Choroid plexus epithelial cell (primary cell): ENCODE measurements around the gene KRT1.

Source experiments
- DNase-seq: peaks from one replicate; pipeline ENCODE4 v3.0.0-alpha.2; 2010; ENCODE audit warnings: low read depth
- H3K4me3 ChIP-seq: 2 replicates; pipeline ENCODE4 v1.5.1; 2011; ENCODE audit warnings: low read depth, mild to moderate bottlenecking, control low read depth, low read length, moderate library complexity
- CTCF ChIP-seq: conservative IDR thresholded peaks from 2 replicates; pipeline ENCODE4 v1.5.1; 2011; ENCODE audit warnings: low read depth, mild to moderate bottlenecking, control low read depth, inconsistent platforms, low read length, moderate library complexity

The KRT1 gene

GRCh38 chr12:52688481-52688880, 8.3 kb upstream of the KRT1 start:
- H3K4me3 ChIP-seq: no peak overlapping the region
- no peak for TF ChIP-seq CTCF

DNA sequence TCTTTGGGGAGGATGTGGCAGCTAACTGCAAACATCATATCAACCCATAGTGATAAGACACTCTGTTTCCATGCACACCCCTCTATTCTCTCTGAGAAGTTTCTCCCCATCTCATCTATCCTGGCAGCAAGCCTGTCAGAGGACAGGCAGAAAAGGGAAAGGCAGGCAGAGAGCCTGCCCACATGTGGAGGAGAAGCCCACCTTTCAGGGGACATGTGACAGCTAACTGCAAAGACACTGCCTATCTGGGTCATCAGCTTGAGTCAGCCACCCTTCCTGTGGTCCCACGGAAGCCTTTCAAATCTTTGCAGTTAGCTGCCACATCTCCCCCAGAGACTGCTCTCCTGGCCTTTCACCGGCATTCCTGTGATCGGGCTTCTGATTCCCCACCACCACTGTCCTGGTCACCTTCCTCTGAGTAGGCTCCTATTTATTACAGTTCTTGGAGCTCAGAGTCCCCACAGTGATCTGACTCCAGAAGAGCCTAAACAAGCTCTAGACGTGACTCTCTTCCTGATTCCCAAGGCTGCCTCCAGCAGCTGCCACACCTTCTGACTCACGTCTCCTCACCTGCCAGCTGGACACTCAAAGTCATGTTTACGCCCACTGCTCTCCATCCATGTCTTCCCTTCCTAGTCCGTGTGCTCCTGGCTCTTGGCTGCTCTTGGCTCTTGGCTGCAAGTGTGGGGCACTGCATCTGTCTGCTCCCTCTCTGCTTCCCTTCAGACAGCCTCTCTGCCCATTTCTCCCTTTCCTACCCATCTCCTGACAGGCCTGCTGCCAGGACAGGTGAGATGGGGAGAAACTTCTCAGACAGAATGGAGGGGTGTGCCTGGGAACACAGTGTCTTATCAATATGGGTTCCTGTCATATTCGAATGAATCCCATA, 7.5 kb upstream of the KRT1 start:
- no peak for TF ChIP-seq CTCF
- no peak for DNase-seq
- H3K4me3 ChIP-seq: no peak overlapping the region

More at GRCh38 chr12:52688481-52688880, 8.3 kb upstream of the KRT1 start:
- no peak for DNase-seq

DNA sequence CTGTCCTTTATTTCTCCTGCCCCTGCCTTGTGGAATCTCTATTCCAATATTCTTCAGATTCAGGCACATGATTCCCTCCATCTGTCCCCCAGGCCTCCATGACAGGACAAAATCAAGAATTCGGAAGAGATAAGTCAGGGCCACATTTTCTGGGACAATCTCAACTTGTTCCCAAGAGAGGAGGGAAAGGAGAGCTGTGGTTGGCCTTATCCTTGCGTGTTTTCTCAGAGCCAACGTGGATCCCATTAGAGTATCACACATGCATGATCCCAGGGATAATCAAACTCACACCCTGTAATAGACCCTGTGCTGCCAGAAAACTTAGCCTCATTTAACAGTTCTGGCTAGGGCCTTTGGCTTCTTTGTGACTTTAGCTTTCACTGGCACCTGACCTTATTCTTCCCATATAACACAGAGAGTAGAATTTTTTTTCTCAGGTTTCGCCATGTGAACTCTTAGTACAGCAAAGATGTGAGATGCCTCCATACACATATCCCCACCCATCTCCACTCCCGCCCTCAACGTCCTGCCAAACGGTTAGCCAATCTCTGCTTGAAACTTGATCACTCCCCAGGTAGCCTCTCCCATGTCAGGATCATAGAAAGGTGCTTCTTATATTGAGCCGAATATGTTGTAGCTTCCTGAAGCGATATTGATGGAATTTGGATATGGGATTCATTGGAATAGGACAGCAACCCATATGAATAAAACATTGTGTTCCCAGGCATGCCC, 6.7 kb upstream of the KRT1 start:
- no peak for DNase-seq
- TF ChIP-seq CTCF: no peak
- H3K4me3 ChIP-seq: no peak overlapping the region

- DNase-seq: no peak
- no peak overlapping the region for H3K4me3 ChIP-seq
- TF ChIP-seq CTCF: no peak
These were observed 5.9 kb upstream of the KRT1 start for GRCh38 chr12:52686063-52686462.

DNA sequence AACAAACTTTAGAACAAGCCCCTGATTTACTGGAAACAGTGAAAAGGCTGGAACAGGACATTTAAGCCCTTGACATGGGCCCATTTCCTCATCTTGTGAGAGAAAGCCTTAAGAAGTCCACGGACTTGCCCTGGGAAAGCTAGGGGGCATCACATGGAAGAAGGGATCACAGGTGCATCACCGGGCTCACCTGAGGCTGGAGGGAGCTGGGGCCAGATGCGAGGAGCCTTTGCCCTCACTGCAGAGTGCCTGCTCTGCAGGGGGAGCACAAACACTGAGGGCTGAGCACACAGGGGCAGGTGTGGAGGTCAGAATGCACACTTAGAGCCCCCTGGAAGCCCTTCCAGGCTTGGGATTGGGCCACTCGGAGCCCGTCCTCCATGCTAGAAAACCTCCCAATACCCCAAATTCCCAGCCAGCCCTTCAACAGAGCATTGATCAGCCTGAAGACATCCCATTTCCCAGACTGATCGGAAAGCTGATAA, 5.2 kb upstream of the KRT1 start:
- DNase-seq: no peak
- TF ChIP-seq CTCF: no peak

GRCh38 chr12:52684431-52684830, 4.2 kb upstream of the KRT1 start:
- DNase-seq: no peak
- H3K4me3 ChIP-seq: no peak overlapping the region
- no peak for TF ChIP-seq CTCF

More for the DNA sequence above, 5.2 kb upstream of the KRT1 start:
- H3K4me3 ChIP-seq: no peak overlapping the region
